Neuronal stem cell (in vitro differentiated cells): Measurements from ENCODE around the gene SLF2.
"Not testable (repeated sequence)": the region's sequence is repeated elsewhere in the genome, so short reads cannot be mapped to it uniquely, and the experiment has no call there.

Experiments
- DNase-seq: peaks from one replicate; pipeline ENCODE4 v3.0.0-alpha.2; 2013; ENCODE audit warnings: low spot score
- H2AFZ ChIP-seq: one replicate; pipeline ENCODE4 v1.6.1; 2013; ENCODE audit warnings: mild to moderate bottlenecking, low read length, inconsistent platforms
- H2AK5ac ChIP-seq: 2 replicates; pipeline ENCODE4 v1.6.1; 2013; ENCODE audit warnings: low read depth, mild to moderate bottlenecking, inconsistent platforms, low read length, moderate library complexity, mixed read lengths
- H2BK120ac ChIP-seq: 2 replicates; pipeline ENCODE4 v1.6.1; 2013; ENCODE audit warnings: low read depth, mild to moderate bottlenecking, inconsistent platforms, low read length, moderate library complexity, mixed read lengths
- H2BK12ac ChIP-seq: one replicate; pipeline ENCODE4 v1.6.1; 2013; ENCODE audit warnings: low read length, inconsistent platforms
- H2BK15ac ChIP-seq: 2 replicates; pipeline ENCODE4 v1.6.1; 2013; ENCODE audit warnings: mild to moderate bottlenecking, low read length, inconsistent platforms, mixed read lengths
- H2BK5ac ChIP-seq: one replicate; pipeline ENCODE4 v1.6.1; 2013; ENCODE audit warnings: inconsistent platforms, mild to moderate bottlenecking, low read length, moderate library complexity
- H3K14ac ChIP-seq: one replicate; pipeline ENCODE4 v1.6.1; 2013; ENCODE audit warnings: low read length, inconsistent platforms
- H3K18ac ChIP-seq: 2 replicates; pipeline ENCODE4 v1.6.1; 2013; ENCODE audit warnings: low read length, inconsistent platforms
- H3K23ac ChIP-seq: 2 replicates; pipeline ENCODE4 v1.6.1; 2013; ENCODE audit warnings: low read depth, mild to moderate bottlenecking, mixed read lengths, low read length, inconsistent platforms; ENCODE audit not compliant: poor library complexity
- H3K27ac ChIP-seq: replicated peaks from 3 replicates; pipeline ENCODE4 v1.5.1; 2013; ENCODE audit warnings: low read length, inconsistent platforms
- H3K27me3 ChIP-seq, 3 experiments: 2 replicates each; pipeline ENCODE4 v1.6.1; 2013; ENCODE audit warnings: low read length in 3 of 3, mild to moderate bottlenecking in 2 of 3, inconsistent platforms in 1 of 3, low read depth in 1 of 3, mixed read lengths in 1 of 3, moderate library complexity in 1 of 3; ENCODE audit not compliant: control insufficient read depth in 3 of 3, insufficient read depth in 3 of 3
- H3K36me3 ChIP-seq, 2 donors: replicated peaks in 1 of 2; 2 replicates each; pipeline ENCODE4 v1.6.1; 2013; ENCODE audit warnings: low read length in 2 of 2; ENCODE audit not compliant: control insufficient read depth in 2 of 2, insufficient read depth in 2 of 2
- H3K4ac ChIP-seq: 2 replicates; pipeline ENCODE4 v1.6.1; 2013; ENCODE audit warnings: inconsistent platforms, mild to moderate bottlenecking, low read length, moderate library complexity
- H3K4me1 ChIP-seq, 2 donors: 1 replicate in 1 of 2; 2 replicates in 1 of 2; pipeline ENCODE4 v1.6.1; 2013; ENCODE audit warnings: low read length in 2 of 2, low read depth in 1 of 2; ENCODE audit not compliant: control insufficient read depth in 2 of 2, insufficient read depth in 1 of 2
- H3K4me2 ChIP-seq: one replicate; pipeline ENCODE4 v1.6.1; 2013; ENCODE audit warnings: mild to moderate bottlenecking, low read length, inconsistent platforms; ENCODE audit not compliant: insufficient read depth, poor library complexity, severe bottlenecking
- H3K4me3 ChIP-seq, 2 donors: 2 replicates each; pipeline ENCODE4 v1.5.1; 2013; ENCODE audit warnings: low read length in 2 of 2, mild to moderate bottlenecking in 2 of 2, inconsistent platforms in 1 of 2, moderate library complexity in 1 of 2
- H3K79me1 ChIP-seq: one replicate; pipeline ENCODE4 v1.6.1; 2013; ENCODE audit warnings: low read depth, mild to moderate bottlenecking, inconsistent platforms, low read length, moderate library complexity
- H3K9ac ChIP-seq: one replicate; pipeline ENCODE4 v1.6.1; 2013; ENCODE audit warnings: mild to moderate bottlenecking, low read depth, low read length, inconsistent platforms; ENCODE audit not compliant: poor library complexity
- H3K9me3 ChIP-seq, 2 donors: replicated peaks in 1 of 2; 2 replicates each; pipeline versions ENCODE3 to v1.6.1; 2013; ENCODE audit warnings: low read length in 2 of 2, mild to moderate bottlenecking in 2 of 2, inconsistent platforms in 1 of 2, low read depth in 1 of 2, mixed read lengths in 1 of 2, moderate library complexity in 1 of 2; ENCODE audit not compliant: control insufficient read depth in 2 of 2, insufficient read depth in 1 of 2
- H4K8ac ChIP-seq: one replicate; pipeline ENCODE4 v1.6.1; 2013; ENCODE audit warnings: low read depth, mild to moderate bottlenecking, inconsistent platforms, low read length, moderate library complexity
- H4K91ac ChIP-seq: one replicate; pipeline ENCODE4 v1.6.1; 2013; ENCODE audit warnings: low read length, low read depth, mild to moderate bottlenecking, inconsistent platforms; ENCODE audit not compliant: poor library complexity
- WGBS, 2 donors: extraction: QIAGEN DNeasy Blood & Tissue Kit; methylation state at CpG; one replicate each; pipeline ENCODE4 v1.1.7; 2013; ENCODE audit warnings: missing lambda C conversion rate in 2 of 2, mixed read lengths in 1 of 2; ENCODE audit not compliant: insufficient read length in 2 of 2, insufficient replicate concordance in 1 of 2; ENCODE audit errors: extremely low coverage in 2 of 2; 5-methylcytosine and 5-hydroxymethylcytosine counted together

The SLF2 gene

GRCh38 chr10:100975397-100975796 lies 62.6 kb downstream of the SLF2 start:
- H3K4me1 ChIP-seq, H3K4ac ChIP-seq, H4K8ac ChIP-seq, DNase-seq, H2BK12ac ChIP-seq, H3K4me2 ChIP-seq, H2BK120ac ChIP-seq, H2BK15ac ChIP-seq, H2AFZ ChIP-seq, H3K79me1 ChIP-seq, H3K27ac ChIP-seq, H2AK5ac ChIP-seq, H2BK5ac ChIP-seq, H3K27me3 ChIP-seq, H3K9me3 ChIP-seq, H3K18ac ChIP-seq, H3K14ac ChIP-seq, H3K23ac ChIP-seq, H4K91ac ChIP-seq, H3K4me3 ChIP-seq, H3K9ac ChIP-seq: not testable (repeated sequence)
- H3K36me3 ChIP-seq: peaks cover 17 to 23% of the 10 kb centered on the region in 2 donors
- WGBS, 2 donors: no CpG with 5 or more reads among the region's 8 CpGs

DNA sequence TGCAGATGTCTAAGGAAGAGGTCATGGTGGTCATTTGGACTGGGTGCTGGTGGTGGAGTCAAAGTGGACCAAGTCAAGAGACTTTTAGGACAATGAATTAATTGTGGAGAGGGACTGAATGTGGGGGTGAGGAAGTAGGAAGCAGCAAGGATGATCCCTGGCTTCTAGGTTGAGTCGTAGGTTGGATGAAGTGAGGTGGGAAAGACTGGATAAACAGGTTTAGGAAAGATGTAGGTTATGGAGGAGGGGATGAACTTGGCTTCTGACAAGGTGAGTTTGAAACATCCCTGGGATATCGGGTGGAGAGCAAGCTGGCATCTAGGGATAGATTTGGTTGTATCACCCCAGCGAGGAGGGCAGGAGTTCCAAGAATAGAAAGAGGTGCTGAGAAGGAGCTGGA lies 64.1 kb downstream of the SLF2 start:
- Histone ChIP-seq H3K14ac (no peak overlapping the region), H2BK15ac (no peak overlapping the region), H3K9ac (no peak overlapping the region), H3K4me1 (peaks cover 0 to 7% of the 10 kb centered on the region in 2 donors), H2AFZ (no peak overlapping the region), H4K91ac (no peak overlapping the region), H3K4me2 (no peak overlapping the region), H3K4me3 (no peak overlapping the region), H3K18ac (no peak overlapping the region), H2BK120ac (no peak overlapping the region), H3K23ac (no peak overlapping the region), H3K79me1 (no peaks in the 10 kb centered on the region), H3K36me3 (peaks cover 26 to 36% of the 10 kb centered on the region in 2 donors), H2AK5ac (no peak overlapping the region), H3K9me3 (no peaks in the 10 kb centered on the region), H3K27ac (no peak overlapping the region), H4K8ac (no peak overlapping the region), H2BK5ac (no peak overlapping the region), H3K27me3 (no peaks in the 10 kb centered on the region), H2BK12ac (no peak overlapping the region), H3K4ac (no peak overlapping the region)
- WGBS, 2 donors: 100% methylated on average over 1 of the region's 3 CpGs; no CpG with 5 or more reads in 1 of the 2 donors
- no peak for DNase-seq

DNA sequence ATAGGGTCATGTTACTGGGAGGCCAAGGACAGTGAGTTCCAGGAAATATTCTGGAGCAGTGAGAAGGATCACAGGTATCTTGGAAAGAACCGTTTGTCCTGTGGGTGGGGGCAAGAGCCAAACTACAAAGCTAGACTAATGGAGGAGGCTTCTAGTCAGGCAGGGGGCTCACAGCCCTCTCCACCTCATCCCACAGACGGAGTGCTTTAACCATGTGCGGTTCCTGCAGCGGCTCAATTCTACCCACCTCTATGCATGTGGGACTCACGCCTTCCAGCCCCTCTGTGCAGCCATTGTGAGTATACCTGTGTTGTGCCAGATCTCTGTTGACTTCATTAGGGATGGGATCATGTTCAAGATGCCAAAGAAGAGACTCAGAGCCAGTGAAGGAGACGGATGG lies 64.7 kb downstream of the SLF2 start:
- peaks cover 0 to 1% of the 10 kb centered on the region in 2 donors for H3K4me1 ChIP-seq
- H3K18ac ChIP-seq: no peak overlapping the region
- H3K27ac ChIP-seq: no peak overlapping the region
- H3K4me2 ChIP-seq: no peak overlapping the region
- H4K8ac ChIP-seq: no peak overlapping the region
- H3K4me3 ChIP-seq: no peak overlapping the region
- H3K36me3 ChIP-seq: peaks cover 28 to 41% of the 10 kb centered on the region in 2 donors
- H3K9ac ChIP-seq: no peak overlapping the region
- WGBS, 2 donors: no CpG with 5 or more reads among the region's 6 CpGs
- H2AK5ac ChIP-seq: no peak overlapping the region
- H2BK12ac ChIP-seq: no peak overlapping the region
- no peaks in the 10 kb centered on the region for H3K9me3 ChIP-seq
- H3K14ac ChIP-seq: no peak overlapping the region
- no peak overlapping the region for H2BK120ac ChIP-seq
- H3K79me1 ChIP-seq: no peaks in the 10 kb centered on the region
- no peak overlapping the region for H2BK5ac ChIP-seq
- no peak overlapping the region for H2AFZ ChIP-seq
- no peak overlapping the region for H3K23ac ChIP-seq
- no peaks in the 10 kb centered on the region for H3K27me3 ChIP-seq
- no peak overlapping the region for H2BK15ac ChIP-seq
- no peak overlapping the region for H4K91ac ChIP-seq
- DNase-seq: no peak
- H3K4ac ChIP-seq: no peak overlapping the region

GRCh38 chr10:100978121-100978900 lies 65.5 kb downstream of the SLF2 start:
- Histone ChIP-seq H3K27me3 (no peaks in the 10 kb centered on the region), H3K18ac (no peak overlapping the region), H3K27ac (no peak overlapping the region), H4K8ac (no peak overlapping the region), H2AFZ (no peak overlapping the region), H3K14ac (no peak overlapping the region), H3K4me1 (no peaks in the 10 kb centered on the region), H2BK120ac (no peak overlapping the region), H3K4me3 (no peak overlapping the region), H2BK12ac (no peak overlapping the region), H3K9me3 (no peaks in the 10 kb centered on the region), H3K4me2 (no peak overlapping the region), H4K91ac (no peak overlapping the region), H3K9ac (no peak overlapping the region), H2BK5ac (no peak overlapping the region), H2BK15ac (no peak overlapping the region), H3K36me3 (peaks cover 35 to 48% of the 10 kb centered on the region in 2 donors), H2AK5ac (no peak overlapping the region), H3K79me1 (no peaks in the 10 kb centered on the region), H3K23ac (no peak overlapping the region), H3K4ac (no peak overlapping the region)
- no CpG with 5 or more reads among the region's 13 CpGs for WGBS, 2 donors
- no peak for DNase-seq
